ENCODE results near the gene BTG4. TPM values are rescaled to one million over a fixed set of nuclear protein-coding genes. Genes with fewer than 3 reads are reported as not detected.

The BTG4 gene
- total and polyA plus RNA-seq, 9 of the 15 experiments (the other 6 are each of a cell fraction or from before 2014, with no cell fraction given) = not detected

GRCh38 chr11:111452146-111452545 lies 60.0 kb downstream of the BTG4 start:
- in situ Hi-C loops (cut with MboI) (loop anchor here (10.0 kb wide), 2 partner anchors 343 to 393 kb away; no protein-coding TSS in a partner anchor), intact Hi-C loops (cut with micrococcal nuclease) (no loop called here)
- Histone ChIP-seq H3K36me3 (ENCODE audit: control insufficient read depth, insufficient read depth, low read length) (no peaks in the 10 kb centered on the region), H3K4me1 (replicated peaks in 1 of 2; ENCODE audit: control insufficient read depth in 2 of 2, insufficient read depth in 2 of 2, low read length in 2 of 2) (peaks cover 0 to 6% of the 10 kb centered on the region in 2 experiments; a peak in 1 of 5 replicates), H3K79me2 (ENCODE audit: control insufficient read depth, insufficient read depth, low read length) (no peaks in the 10 kb centered on the region), H3K27me3 (ENCODE audit: control insufficient read depth in 2 of 2, insufficient read depth in 2 of 2, low read length in 2 of 2) (peaks cover 3 to 36% of the 10 kb centered on the region in 2 experiments; a peak in 4 of 5 replicates), H2AFZ (ENCODE audit: low read depth, low read length) (no peak overlapping the region), H3K4me3 (no peak overlapping the region), H3K9me3 (replicated peaks; ENCODE audit: control insufficient read depth, insufficient read depth, low read depth, low read length) (no peaks in the 10 kb centered on the region), H3K27ac (ENCODE audit: extremely low read depth, low read depth, low read length) (no peak overlapping the region), H3K9me1 (ENCODE audit: control insufficient read depth, insufficient read depth, low read length) (no peaks in the 10 kb centered on the region), H3K9ac (ENCODE audit: insufficient read depth in 1 of 2, low read depth in 2 of 2, low read length in 2 of 2) (no peak overlapping the region), H4K20me1 (replicated peaks; ENCODE audit: control insufficient read depth, insufficient read depth, low read length) (peaks cover 4% of the 10 kb centered on the region; the same call in 1 of the 2 replicates), H3K4me2 (ENCODE audit: insufficient read depth, low read length) (no peak overlapping the region)
- CTCF ChIA-PET (ENCODE audit: low intra/inter-chr PET ratio) = no interaction called here
- TF ChIP-seq ZNF253 (CRISPR knock-in tag; conservative IDR thresholded peaks at IDR 0.05) (no peak), NR1H2 (CRISPR knock-in tag; IDR thresholded peaks at IDR 0.05) (no peak)
- TF ChIP-seq, protein P1, sequence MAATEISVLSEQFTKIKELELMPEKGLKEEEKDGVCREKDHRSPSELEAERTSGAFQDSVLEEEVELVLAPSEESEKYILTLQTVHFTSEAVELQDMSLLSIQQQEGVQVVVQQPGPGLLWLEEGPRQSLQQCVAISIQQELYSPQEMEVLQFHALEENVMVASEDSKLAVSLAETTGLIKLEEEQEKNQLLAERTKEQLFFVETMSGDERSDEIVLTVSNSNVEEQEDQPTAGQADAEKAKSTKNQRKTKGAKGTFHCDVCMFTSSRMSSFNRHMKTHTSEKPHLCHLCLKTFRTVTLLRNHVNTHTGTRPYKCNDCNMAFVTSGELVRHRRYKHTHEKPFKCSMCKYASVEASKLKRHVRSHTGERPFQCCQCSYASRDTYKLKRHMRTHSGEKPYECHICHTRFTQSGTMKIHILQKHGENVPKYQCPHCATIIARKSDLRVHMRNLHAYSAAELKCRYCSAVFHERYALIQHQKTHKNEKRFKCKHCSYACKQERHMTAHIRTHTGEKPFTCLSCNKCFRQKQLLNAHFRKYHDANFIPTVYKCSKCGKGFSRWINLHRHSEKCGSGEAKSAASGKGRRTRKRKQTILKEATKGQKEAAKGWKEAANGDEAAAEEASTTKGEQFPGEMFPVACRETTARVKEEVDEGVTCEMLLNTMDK (IDR thresholded peaks at IDR 0.05; ENCODE audit: borderline replicate concordance, insufficient read depth, low read depth, low read length, poor library complexity, severe bottlenecking) = peak; percentile 33
- POLR2A ChIA-PET = no interaction called here
- whole genome bisulfite sequencing (ENCODE audit: insufficient coverage, low coverage, missing lambda C conversion rate) = 0% methylated on average over 6 of the region's 6 CpGs
- no peak for ATAC-seq
- BruUV-seq (replicated peaks) = no TSS peak
- DNase-seq (ENCODE audit: extremely low read depth in 1 of 4, low spot score in 3 of 4) = no peak
- no peak for FAIRE-seq

All from K562 (cell line).